ENCODE measurements around the gene FBXW9.
A peak's percentile ranks its signal among the peaks of the same experiment; 100 is the strongest.
"Not testable (repeated sequence)": the region's sequence is repeated elsewhere in the genome, so short reads cannot be mapped to it uniquely, and the experiment has no call there.

Gene FBXW9

GRCh38 chr19:12681074-12681987, 15.1 kb downstream of the FBXW9 start, which contains the start of gene DHPS:
Gene DHPS, minus strand, starts transcription at chr19:12681880. Its CDS starts 114 bp downstream, at chr19:12681766.
- DNase-seq (ENCODE audit: low read depth in 1 of 2, low spot score in 1 of 2): peak; percentile 74

DNA sequence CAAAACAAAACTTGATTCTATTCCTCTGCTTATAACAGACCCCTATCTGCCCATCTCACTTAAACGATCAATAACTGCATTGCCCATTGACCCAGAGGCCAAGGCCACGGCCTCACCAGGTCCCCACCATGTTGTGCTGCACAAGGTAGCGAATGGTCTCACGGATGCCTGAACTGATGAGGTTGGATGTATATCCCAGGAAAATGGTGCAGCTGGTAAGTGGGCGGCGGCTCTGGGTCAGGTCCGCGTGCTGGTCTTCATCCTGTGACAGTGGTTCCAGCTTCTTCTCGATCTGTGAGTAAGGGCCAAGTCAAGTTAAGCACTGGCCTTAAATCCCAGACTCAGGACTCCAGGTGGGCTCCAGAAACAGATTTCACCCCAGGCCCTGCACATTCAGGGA, 16.4 kb downstream of the FBXW9 start:
- no peak for DNase-seq (ENCODE audit: low read depth in 1 of 2, low spot score in 1 of 2)

GRCh38 chr19:12678039-12678438, 18.4 kb downstream of the FBXW9 start:
- DNase-seq (ENCODE audit: low read depth in 1 of 2, low spot score in 1 of 2): not testable (repeated sequence)

DNA sequence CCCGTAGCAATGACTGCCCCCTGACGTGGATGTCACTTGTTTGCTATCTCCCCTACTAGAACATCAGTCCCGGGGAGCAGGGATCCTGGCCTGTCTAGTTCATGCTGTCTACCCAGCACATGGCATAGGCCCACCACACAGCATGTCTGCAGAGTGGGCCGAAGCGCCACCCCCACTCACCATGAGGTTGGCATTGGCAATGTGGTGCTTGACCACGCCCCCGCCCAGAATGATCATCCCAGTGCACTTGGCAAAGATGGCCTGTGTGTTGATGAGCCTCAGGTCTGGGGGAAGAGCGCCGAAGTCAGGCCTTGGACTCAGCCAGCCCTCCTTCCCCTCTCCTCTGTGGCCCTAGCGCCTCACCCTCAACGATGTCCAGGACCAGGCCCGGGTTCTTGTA, 19.5 kb downstream of the FBXW9 start:
- DNase-seq (ENCODE audit: low read depth in 1 of 2, low spot score in 1 of 2): no peak

GRCh38 chr19:12676384-12676792, 20.0 kb downstream of the FBXW9 start:
- peak; percentile 62 to 78 for DNase-seq (ENCODE audit: low read depth in 1 of 2, low spot score in 1 of 2)

- no peak for DNase-seq (ENCODE audit: low read depth in 1 of 2, low spot score in 1 of 2)
These were observed 20.5 kb downstream of the FBXW9 start for GRCh38 chr19:12675940-12676339.

- no peak for DNase-seq (ENCODE audit: low read depth in 1 of 2, low spot score in 1 of 2)
These were observed 21.0 kb downstream of the FBXW9 start for GRCh38 chr19:12675399-12675798.

DNA sequence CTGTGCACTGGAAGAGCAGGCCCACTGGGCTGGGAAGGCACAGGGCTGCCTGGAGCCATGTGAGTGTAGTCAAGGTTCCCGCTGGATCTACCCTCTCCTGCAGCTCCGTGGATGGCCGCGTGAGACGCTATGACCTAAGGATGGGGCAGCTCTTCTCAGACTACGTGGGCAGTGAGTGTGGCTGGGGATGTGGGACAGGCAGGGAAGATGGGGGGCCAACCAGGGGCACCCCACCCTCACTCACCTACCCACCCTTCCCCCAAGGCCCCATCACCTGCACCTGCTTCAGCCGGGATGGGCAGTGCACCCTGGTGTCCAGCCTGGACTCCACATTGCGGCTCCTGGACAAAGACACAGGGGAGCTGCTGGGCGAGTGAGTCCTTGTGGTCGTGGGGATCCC, 23.7 kb downstream of the FBXW9 start:
- DNase-seq (ENCODE audit: low read depth in 1 of 2, low spot score in 1 of 2): no peak

DNA sequence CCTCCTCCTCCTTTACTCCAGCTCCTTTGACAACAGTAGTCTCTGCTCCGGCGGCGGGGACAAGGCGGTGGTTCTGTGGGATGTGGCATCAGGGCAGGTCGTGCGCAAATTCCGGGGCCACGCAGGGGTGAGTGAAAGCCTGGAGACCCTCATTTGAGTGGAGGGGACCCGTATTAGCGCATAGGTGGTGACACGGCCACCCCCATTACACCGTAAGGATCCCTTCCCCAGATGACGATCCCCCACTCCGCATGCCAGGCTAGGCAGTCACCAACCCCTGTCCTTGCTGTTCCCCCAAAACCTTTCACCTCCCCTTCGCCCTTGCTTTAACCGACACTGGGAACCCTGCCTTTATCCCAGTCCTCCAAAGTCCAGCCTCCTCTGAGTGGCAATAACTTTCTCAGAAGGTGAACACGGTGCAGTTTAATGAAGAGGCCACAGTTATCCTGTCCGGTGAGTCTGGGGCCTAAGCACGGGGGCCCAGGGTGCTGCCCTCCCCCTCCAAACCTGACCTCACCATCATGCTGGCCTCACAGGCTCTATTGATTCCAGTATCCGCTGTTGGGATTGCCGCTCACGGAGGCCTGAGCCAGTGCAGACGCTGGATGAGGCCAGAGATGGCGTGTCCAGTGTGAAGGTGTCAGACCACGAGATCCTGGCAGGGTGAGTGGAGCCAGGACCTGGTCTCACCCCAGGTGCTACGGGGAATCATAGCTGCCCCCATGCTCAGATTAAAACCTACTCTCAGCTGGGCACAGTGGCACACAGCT, 26.1 kb downstream of the FBXW9 start:
- DNase-seq (ENCODE audit: low read depth in 1 of 2, low spot score in 1 of 2): no peak

GRCh38 chr19:12669270-12670158, 26.9 kb downstream of the FBXW9 start:
- peak; percentile 54 to 62 for DNase-seq (ENCODE audit: low read depth in 1 of 2, low spot score in 1 of 2)

DNA sequence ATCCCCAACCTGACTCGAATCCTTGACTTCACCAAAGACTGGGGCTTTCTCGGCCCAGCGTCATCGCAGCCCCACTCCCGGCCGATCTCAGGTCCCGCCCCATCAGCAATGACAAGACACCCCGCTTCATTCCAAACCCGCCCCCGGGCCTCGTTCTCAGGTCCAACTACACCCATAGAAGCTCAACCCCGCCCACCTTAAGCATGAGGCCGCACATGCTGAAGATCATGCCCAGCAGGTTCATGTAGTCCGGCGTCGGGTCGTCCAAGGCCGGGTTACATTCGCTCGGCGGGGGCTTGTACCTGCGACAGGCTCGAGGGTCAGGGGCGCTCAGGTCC, 27.5 kb downstream of the FBXW9 start:
- peak; percentile 29 to 49 for DNase-seq (ENCODE audit: low read depth in 1 of 2, low spot score in 1 of 2)

DNA sequence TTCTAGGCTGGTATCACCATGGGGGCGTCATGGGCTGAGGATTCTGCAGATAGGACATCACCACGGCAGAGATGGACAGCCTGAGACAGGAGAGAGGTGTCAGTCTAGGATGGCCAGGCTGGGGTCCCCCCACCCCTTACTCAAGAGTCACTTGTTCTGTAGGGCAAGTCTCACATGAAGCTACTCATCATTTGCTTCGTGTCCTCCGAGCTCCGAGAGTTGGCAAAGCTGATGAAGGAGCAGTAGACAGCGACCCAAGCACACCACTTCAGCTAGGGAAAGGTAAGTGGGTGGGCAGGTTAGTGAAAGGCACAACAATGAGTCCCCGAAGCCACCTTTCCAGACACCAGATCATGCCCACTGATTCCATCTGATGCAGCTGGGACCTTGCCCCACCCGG, 28.1 kb downstream of the FBXW9 start:
- no peak for DNase-seq (ENCODE audit: low read depth in 1 of 2, low spot score in 1 of 2)

GRCh38 chr19:12667731-12668302, 28.6 kb downstream of the FBXW9 start:
- no peak for DNase-seq (ENCODE audit: low read depth in 1 of 2, low spot score in 1 of 2)

GRCh38 chr19:12666265-12667048, 30.0 kb downstream of the FBXW9 start, which contains the start of the genes MAN2B1 and WDR83:
Gene MAN2B1, minus strand, starts transcription at chr19:12666742. Its CDS starts 41 bp downstream, at chr19:12666701.
Gene WDR83, plus strand, starts transcription at chr19:12666807. Its CDS starts 2,984 bp downstream, at chr19:12669791.
- peak; percentile 67 to 81 for DNase-seq (ENCODE audit: low read depth in 1 of 2, low spot score in 1 of 2)

GRCh38 chr19:12665671-12666264, 30.7 kb downstream of the FBXW9 start:
- no peak for DNase-seq (ENCODE audit: low read depth in 1 of 2, low spot score in 1 of 2)

DNA sequence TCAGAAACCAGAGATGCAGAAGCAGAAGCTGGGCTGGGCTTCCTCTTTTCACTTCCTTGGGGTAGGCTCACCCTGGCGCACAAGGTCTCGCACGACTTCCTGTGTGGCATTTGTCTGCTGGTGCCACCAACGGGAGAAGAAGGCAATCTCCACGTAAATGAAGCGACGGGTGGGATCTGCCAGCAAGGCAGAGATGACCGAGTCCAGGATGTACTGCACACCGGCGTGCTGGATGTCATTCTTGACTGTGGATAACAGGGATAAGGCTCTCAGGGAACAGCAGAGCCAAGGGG, 31.2 kb downstream of the FBXW9 start:
- DNase-seq (ENCODE audit: low read depth in 1 of 2, low spot score in 1 of 2): peak in 1 of 2 donors; percentile 22

DNA sequence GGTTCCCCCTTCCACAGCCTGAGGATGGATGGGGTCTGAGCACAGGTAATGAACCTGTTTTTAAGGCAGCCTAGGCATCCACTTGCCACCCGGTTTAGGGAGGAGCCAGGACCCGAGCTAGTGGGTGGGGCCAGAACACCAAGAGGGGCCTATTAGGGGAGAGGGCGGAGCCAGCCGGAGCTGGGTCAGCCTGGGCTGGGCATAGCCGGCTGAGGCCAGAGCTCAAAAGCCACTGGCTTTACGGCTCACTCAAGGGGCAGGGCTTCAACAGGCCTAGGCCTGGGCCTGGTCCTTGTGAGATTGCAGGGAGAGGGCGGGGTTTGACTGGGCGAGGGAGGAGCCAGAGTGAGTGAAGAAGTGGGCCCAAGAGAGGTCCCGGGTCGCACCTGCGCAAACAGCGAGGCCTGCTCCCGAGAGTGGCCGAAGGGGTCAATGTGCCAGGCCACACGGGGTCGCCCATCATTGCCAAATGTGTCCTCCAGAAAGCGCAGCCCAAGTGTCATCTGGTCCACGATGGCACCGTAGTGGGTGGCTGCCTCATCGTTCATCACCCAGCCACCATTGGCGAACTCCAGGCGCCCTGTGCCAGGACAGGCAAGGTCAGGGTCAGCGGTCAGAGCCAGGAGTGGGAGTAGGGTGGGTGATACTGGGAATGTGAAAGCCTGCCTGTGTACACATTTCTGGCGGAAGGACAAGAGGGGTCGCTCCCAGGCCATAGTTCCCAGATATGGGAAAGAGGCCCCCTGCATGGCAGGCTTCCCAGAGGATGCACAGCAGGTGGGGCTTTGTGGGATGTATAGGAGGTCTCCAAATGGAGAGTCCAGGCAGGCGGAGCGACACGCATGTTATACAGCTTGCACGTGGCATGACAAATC, 31.8 kb downstream of the FBXW9 start:
- no peak for DNase-seq (ENCODE audit: low read depth in 1 of 2, low spot score in 1 of 2)

DNA sequence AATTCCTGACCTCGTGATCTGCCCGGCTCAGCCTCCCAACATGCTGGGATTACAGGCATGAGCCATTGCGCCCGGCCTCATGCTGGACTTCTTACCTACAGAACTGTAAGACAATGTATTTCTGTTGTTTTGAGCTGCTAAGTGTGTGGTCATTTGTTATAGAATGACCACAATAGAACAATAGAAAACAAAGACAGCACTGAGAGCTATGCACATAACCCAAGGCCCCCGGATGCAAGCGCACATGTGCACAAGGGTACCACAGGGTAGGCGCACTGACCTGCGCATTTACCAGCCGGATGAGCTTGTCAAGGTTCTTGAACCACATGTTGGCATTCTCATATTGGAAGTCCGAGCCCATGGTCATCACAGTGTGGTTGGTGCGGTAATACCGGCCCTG, 35.5 kb downstream of the FBXW9 start:
- DNase-seq (ENCODE audit: low read depth in 1 of 2, low spot score in 1 of 2): no peak

- no peak for DNase-seq (ENCODE audit: low read depth in 1 of 2, low spot score in 1 of 2)
These were observed 38.5 kb downstream of the FBXW9 start for GRCh38 chr19:12657966-12658365.
